Mesenchymal stem cell (in vitro differentiated cells and primary cell): ENCODE measurements around the gene ATF4.

ENCODE experiments used
- DNase-seq: peaks from one replicate; pipeline ENCODE4 v3.0.0-alpha.2; 2013
- H2AFZ ChIP-seq: one replicate; pipeline ENCODE4 v1.6.1; 2013; ENCODE audit warnings: low read depth, mild to moderate bottlenecking, control low read depth, inconsistent platforms, low read length, moderate library complexity
- H2AK5ac ChIP-seq: 2 replicates; pipeline ENCODE4 v1.6.1; 2013; ENCODE audit warnings: low read length, moderate library complexity, mild to moderate bottlenecking, inconsistent platforms; ENCODE audit not compliant: severe bottlenecking
- H2BK120ac ChIP-seq: one replicate; pipeline ENCODE4 v1.6.1; 2013; ENCODE audit warnings: low read depth, mild to moderate bottlenecking, inconsistent platforms, low read length, moderate library complexity
- H2BK12ac ChIP-seq, 2 experiments: one replicate each; pipeline ENCODE4 v1.6.1; 2013; ENCODE audit warnings: inconsistent platforms in 2 of 2, low read length in 2 of 2, mild to moderate bottlenecking in 2 of 2, moderate library complexity in 2 of 2, control low read depth in 1 of 2
- H2BK15ac ChIP-seq: one replicate; pipeline ENCODE4 v1.6.1; 2013; ENCODE audit warnings: mild to moderate bottlenecking, low read depth, inconsistent platforms; ENCODE audit not compliant: poor library complexity, severe bottlenecking
- H2BK5ac ChIP-seq: 2 replicates; pipeline ENCODE4 v1.6.1; 2013; ENCODE audit warnings: low read depth, mild to moderate bottlenecking, low read length, control low read depth, inconsistent platforms; ENCODE audit not compliant: poor library complexity, severe bottlenecking
- H3K14ac ChIP-seq, 2 experiments: one replicate each; pipeline ENCODE4 v1.6.1; 2013; ENCODE audit warnings: inconsistent platforms in 2 of 2, low read length in 2 of 2, control low read depth in 1 of 2, mild to moderate bottlenecking in 1 of 2, moderate library complexity in 1 of 2
- H3K18ac ChIP-seq, 2 experiments: one replicate each; pipeline ENCODE4 v1.6.1; 2013; ENCODE audit warnings: inconsistent platforms in 2 of 2, low read length in 2 of 2, control low read depth in 1 of 2, low read depth in 1 of 2, mild to moderate bottlenecking in 1 of 2
- H3K23ac ChIP-seq, 2 experiments: one replicate each; pipeline ENCODE4 v1.6.1; 2013; ENCODE audit warnings: inconsistent platforms in 2 of 2, low read length in 2 of 2, mild to moderate bottlenecking in 2 of 2, moderate library complexity in 2 of 2, control low read depth in 1 of 2
- H3K27ac ChIP-seq: 2 replicates; pipeline ENCODE4 v1.5.1; 2013; ENCODE audit warnings: mild to moderate bottlenecking, moderate library complexity, low read length, control low read depth, inconsistent platforms; ENCODE audit not compliant: poor library complexity, severe bottlenecking
- H3K27me3 ChIP-seq, 2 experiments: 2 replicates each; pipeline versions ENCODE4 v1.6.1 to v1.7.0; 2013; ENCODE audit warnings: low read length in 2 of 2, mild to moderate bottlenecking in 2 of 2, moderate library complexity in 2 of 2, control low read depth in 1 of 2, inconsistent platforms in 1 of 2; ENCODE audit not compliant: control insufficient read depth in 1 of 2, insufficient read depth in 1 of 2
- H3K36me3 ChIP-seq, 2 experiments: 2 replicates each; pipeline versions ENCODE4 v1.6.1 to v1.7.0; 2013; ENCODE audit warnings: low read length in 2 of 2, control low read depth in 1 of 2, inconsistent platforms in 1 of 2, low read depth in 1 of 2, mild to moderate bottlenecking in 1 of 2; ENCODE audit not compliant: insufficient read depth in 2 of 2, control insufficient read depth in 1 of 2
- H3K4ac ChIP-seq, 2 experiments: one replicate each; pipeline ENCODE4 v1.6.1; 2013; ENCODE audit warnings: inconsistent platforms in 2 of 2, low read length in 2 of 2, mild to moderate bottlenecking in 2 of 2, moderate library complexity in 2 of 2, control low read depth in 1 of 2, low read depth in 1 of 2
- H3K4me1 ChIP-seq: 2 replicates; pipeline ENCODE4 v1.6.1; 2013; ENCODE audit warnings: low read depth, low read length, control low read depth; ENCODE audit not compliant: control insufficient read depth, insufficient read depth
- H3K4me2 ChIP-seq: 2 replicates; pipeline ENCODE4 v1.6.1; 2013; ENCODE audit warnings: low read length, mild to moderate bottlenecking, inconsistent platforms; ENCODE audit not compliant: poor library complexity, severe bottlenecking
- H3K4me3 ChIP-seq, 2 experiments: 2 replicates each; pipeline versions ENCODE4 v1.5.1 to v1.7.0; 2013; ENCODE audit warnings: low read length in 2 of 2, mild to moderate bottlenecking in 2 of 2, control low read depth in 1 of 2, low read depth in 1 of 2; ENCODE audit not compliant: insufficient read depth in 1 of 2
- H3K79me1 ChIP-seq: replicated peaks from 2 replicates; pipeline ENCODE4 v1.6.1; 2013; ENCODE audit warnings: mild to moderate bottlenecking, control low read depth, low read length, inconsistent platforms; ENCODE audit not compliant: poor library complexity, severe bottlenecking
- H3K9ac ChIP-seq: 2 replicates; pipeline ENCODE4 v1.7.0; 2013; ENCODE audit warnings: mild to moderate bottlenecking, low read length, moderate library complexity
- H3K9me3 ChIP-seq: 2 replicates; pipeline ENCODE4 v1.7.0; 2013; ENCODE audit warnings: mild to moderate bottlenecking, low read length; ENCODE audit not compliant: control insufficient read depth
- H4K8ac ChIP-seq: one replicate; pipeline ENCODE4 v1.6.1; 2013; ENCODE audit warnings: inconsistent platforms, mild to moderate bottlenecking, low read length, moderate library complexity
- H4K91ac ChIP-seq: one replicate; pipeline ENCODE4 v1.6.1; 2013; ENCODE audit warnings: mild to moderate bottlenecking, low read length, inconsistent platforms
- WGBS: methylation state at CpG from one replicate; pipeline ENCODE4 v1.1.7; 2013; ENCODE audit warnings: mixed read lengths; 5-methylcytosine and 5-hydroxymethylcytosine counted together

ATF4 gene

DNA sequence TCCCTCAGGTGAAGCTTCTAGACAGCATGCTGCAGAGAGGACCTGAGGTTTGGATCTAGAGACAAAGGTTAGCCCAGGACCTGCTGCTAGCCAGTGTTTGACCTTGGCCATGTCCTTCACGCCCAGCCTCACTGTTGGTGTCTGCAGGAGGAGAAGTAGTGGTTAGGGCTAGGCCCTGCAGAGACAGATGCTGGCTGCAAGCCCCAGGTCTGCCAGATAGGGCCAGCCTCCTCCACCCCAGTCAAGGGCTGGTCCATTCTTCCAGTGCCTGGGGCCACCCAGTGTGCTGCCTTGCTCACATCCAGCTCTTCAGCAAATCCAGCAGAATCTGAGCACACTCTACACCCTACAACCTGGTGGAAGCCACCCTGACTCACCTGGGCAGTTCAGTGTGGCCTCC is 39.8 kb upstream of the ATF4 start:
- Histone ChIP-seq H3K4me3 (no peak overlapping the region), H3K9ac (no peak overlapping the region), H3K4ac (no peak overlapping the region), H2BK15ac (no peak overlapping the region), H2BK5ac (no peak overlapping the region), H4K8ac (no peak overlapping the region), H3K14ac (no peak overlapping the region), H3K27ac (no peak overlapping the region), H3K27me3 (peaks cover 11 to 54% of the 10 kb centered on the region in 2 experiments), H2AK5ac (no peak overlapping the region), H3K4me2 (no peak overlapping the region), H4K91ac (no peak overlapping the region), H3K9me3 (no peaks in the 10 kb centered on the region), H2BK12ac (no peak overlapping the region), H3K36me3 (no peaks in the 10 kb centered on the region), H3K4me1 (peaks cover 3% of the 10 kb centered on the region), H3K23ac (no peak overlapping the region), H2BK120ac (no peak overlapping the region), H3K79me1 (no peaks in the 10 kb centered on the region), H2AFZ (no peak overlapping the region), H3K18ac (no peak overlapping the region)
- no peak for DNase-seq
- 80% methylated on average over 1 of the region's 1 CpG for WGBS

GRCh38 chr22:39481054-39481453 is 39.3 kb upstream of the ATF4 start:
- Histone ChIP-seq H2BK15ac (no peak overlapping the region), H2AFZ (no peak overlapping the region), H3K4me1 (peaks cover 3% of the 10 kb centered on the region), H2BK5ac (no peak overlapping the region), H3K9me3 (no peaks in the 10 kb centered on the region), H2BK120ac (no peak overlapping the region), H3K27ac (no peak overlapping the region), H3K4me2 (no peak overlapping the region), H3K79me1 (no peaks in the 10 kb centered on the region), H3K9ac (no peak overlapping the region), H3K14ac (no peak overlapping the region), H3K4me3 (no peak overlapping the region), H3K27me3 (peaks cover 11 to 53% of the 10 kb centered on the region in 2 experiments), H3K36me3 (no peaks in the 10 kb centered on the region), H2BK12ac (no peak overlapping the region), H3K23ac (no peak overlapping the region), H3K4ac (no peak overlapping the region), H4K91ac (peak overlapping the region; percentile 43), H2AK5ac (no peak overlapping the region), H4K8ac (no peak overlapping the region), H3K18ac (no peak overlapping the region)
- no peak for DNase-seq
- 92% methylated on average over 16 of the region's 16 CpGs for WGBS

- Histone ChIP-seq H3K18ac (no peak overlapping the region), H2AFZ (no peak overlapping the region), H3K4me2 (no peak overlapping the region), H3K36me3 (no peaks in the 10 kb centered on the region), H3K9me3 (no peaks in the 10 kb centered on the region), H3K9ac (no peak overlapping the region), H2BK120ac (no peak overlapping the region), H3K23ac (no peak overlapping the region), H2BK5ac (no peak overlapping the region), H2BK12ac (no peak overlapping the region), H3K14ac (no peak overlapping the region), H4K91ac (no peak overlapping the region), H3K27ac (no peak overlapping the region), H3K4me1 (peaks cover 3% of the 10 kb centered on the region), H2BK15ac (no peak overlapping the region), H3K4ac (no peak overlapping the region), H3K4me3 (no peak overlapping the region), H3K27me3 (peaks cover 11 to 47% of the 10 kb centered on the region in 2 experiments), H3K79me1 (no peaks in the 10 kb centered on the region), H2AK5ac (no peak overlapping the region), H4K8ac (no peak overlapping the region)
- no peak for DNase-seq
- 80% methylated on average over 5 of the region's 5 CpGs for WGBS
These were observed 38.8 kb upstream of the ATF4 start for GRCh38 chr22:39481595-39481994.

DNA sequence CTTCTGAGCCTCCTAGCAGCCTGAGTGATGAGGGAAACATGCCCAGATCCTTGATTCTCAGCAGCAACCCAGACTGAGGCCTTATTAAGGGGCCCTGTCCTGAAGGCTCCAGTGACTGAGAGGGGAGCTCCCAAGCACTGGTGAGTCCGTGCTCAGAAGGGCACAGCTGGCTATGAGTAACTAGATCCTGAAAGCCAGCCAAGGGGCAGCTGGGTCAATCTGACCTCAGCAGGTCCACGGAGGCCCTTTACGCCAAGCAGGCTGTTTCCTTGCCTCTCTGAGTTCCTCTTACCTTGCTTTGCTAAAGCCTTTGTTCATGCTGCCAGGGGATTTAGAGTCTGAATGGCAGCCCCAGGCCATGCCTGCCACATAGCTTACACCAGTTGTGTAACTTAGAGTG is 37.6 kb upstream of the ATF4 start:
- Histone ChIP-seq H3K9ac (no peak overlapping the region), H4K91ac (no peak overlapping the region), H3K9me3 (no peaks in the 10 kb centered on the region), H2BK120ac (no peak overlapping the region), H3K4ac (no peak overlapping the region), H3K27ac (no peak overlapping the region), H3K23ac (no peak overlapping the region), H3K4me3 (no peak overlapping the region), H4K8ac (no peak overlapping the region), H3K27me3 (peaks cover 11 to 40% of the 10 kb centered on the region in 2 experiments), H2AK5ac (no peak overlapping the region), H3K4me2 (no peak overlapping the region), H3K79me1 (no peaks in the 10 kb centered on the region), H3K14ac (no peak overlapping the region), H3K36me3 (no peaks in the 10 kb centered on the region), H2BK5ac (no peak overlapping the region), H2AFZ (no peak overlapping the region), H2BK15ac (no peak overlapping the region), H2BK12ac (no peak overlapping the region), H3K4me1 (peaks cover 3% of the 10 kb centered on the region), H3K18ac (no peak overlapping the region)
- WGBS = 71% methylated on average over 3 of the region's 3 CpGs
- peak; percentile 27 for DNase-seq
